ENCODE results near the gene MLX. TPM values are rescaled to one million over a fixed set of nuclear protein-coding genes. Genes with fewer than 3 reads are reported as not detected.

The MLX gene
- total and polyA plus RNA-seq, 2 donors (not counting 1 experiment from before 2014, with no cell fraction given): 62.4 to 66.6 TPM

DNA sequence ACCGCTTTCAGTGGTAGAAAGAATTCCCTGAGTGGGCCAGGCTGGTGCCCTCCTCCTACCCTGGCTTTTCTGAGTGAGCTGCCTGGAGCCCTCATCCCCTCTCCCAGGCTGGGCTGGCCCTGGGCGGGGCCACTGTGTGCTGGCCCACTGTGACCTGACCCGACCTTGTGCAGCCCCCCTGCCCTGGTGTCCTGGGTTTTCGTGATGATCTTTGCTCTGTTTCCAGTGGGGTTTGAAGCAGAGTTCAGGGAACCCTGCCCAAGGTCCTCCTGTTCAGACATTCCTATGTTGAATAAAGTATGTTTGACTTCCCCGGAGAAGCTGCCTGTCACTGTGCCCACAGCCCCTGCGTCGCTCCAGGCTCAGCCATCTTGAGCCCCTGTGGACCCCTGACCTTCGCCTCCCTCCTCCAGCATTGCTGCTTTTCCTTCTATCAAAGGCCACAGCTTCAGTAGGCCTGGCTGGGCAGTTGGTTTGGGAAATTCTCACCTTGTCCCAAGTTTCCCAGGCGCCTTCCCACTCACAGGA, 44.6 kb upstream of the MLX start:
- CTCF ChIA-PET: no interaction called here

DNA sequence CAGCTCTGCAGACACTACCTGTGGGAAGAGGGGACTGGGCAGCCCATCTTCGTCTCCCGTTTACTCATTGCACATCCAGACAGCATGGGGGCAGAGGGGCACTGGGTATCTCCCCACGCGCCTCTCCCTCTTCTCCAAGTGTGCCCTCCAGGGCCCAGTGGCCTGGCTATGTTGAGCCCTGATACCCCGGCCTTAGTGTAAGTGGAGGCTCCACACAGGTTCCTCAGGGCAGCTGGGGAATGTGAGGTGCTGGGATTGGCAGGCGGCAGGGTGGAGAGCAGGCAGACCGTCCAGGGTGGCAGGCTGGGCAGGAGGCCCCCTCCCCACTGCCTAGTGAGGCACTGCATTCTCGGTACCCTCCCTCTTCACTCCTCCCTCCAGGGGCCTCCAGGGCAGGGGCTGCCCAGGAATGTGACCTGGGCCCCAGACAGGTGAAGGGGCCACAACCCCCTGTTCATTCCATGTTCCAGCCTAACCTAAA, 44.1 kb upstream of the MLX start:
- Histone ChIP-seq H3K4me2 (replicated peaks; ENCODE audit: low read depth, low read length, poor library complexity, severe bottlenecking) (no peak overlapping the region), H2AFZ (ENCODE audit: insufficient read depth, low read depth, low read length, poor library complexity, severe bottlenecking) (no peak overlapping the region), H3K4me3 (ENCODE audit: control extremely low read depth in 1 of 5, extremely low read depth in 1 of 5, insufficient read depth in 1 of 5, low read depth in 2 of 5, low read length in 4 of 5) (no peak overlapping the region), H3K36me3 (replicated peaks in 1 of 2; ENCODE audit: control extremely low read depth in 1 of 2, control insufficient read depth in 1 of 2, extremely low read depth in 1 of 2, insufficient read depth in 2 of 2, low read length in 1 of 2) (peaks cover 0 to 35% of the 10 kb centered on the region in 2 experiments), H3K79me2 (ENCODE audit: control insufficient read depth, insufficient read depth, low read length) (no peaks in the 10 kb centered on the region), H3K9me3 (ENCODE audit: control extremely low read depth in 1 of 3, control insufficient read depth in 2 of 3, insufficient read depth in 1 of 3, low read length in 2 of 3) (no peaks in the 10 kb centered on the region), H4K20me1 (ENCODE audit: control insufficient read depth, insufficient read depth, low read length, poor library complexity, severe bottlenecking) (no peaks in the 10 kb centered on the region), H3K9ac (ENCODE audit: low read length) (no peak overlapping the region), H3K27me3 (replicated peaks in 1 of 4; ENCODE audit: control extremely low read depth in 1 of 4, control insufficient read depth in 3 of 4, insufficient read depth in 4 of 4, low read length in 3 of 4) (no peaks in the 10 kb centered on the region), H3K27ac (ENCODE audit: low read length in 2 of 2) (no peak overlapping the region), H3K4me1 (ENCODE audit: control insufficient read depth in 2 of 2, insufficient read depth in 2 of 2, low read length in 2 of 2) (peaks cover 3 to 8% of the 10 kb centered on the region in 2 donors)
- DNase-seq (peak; percentile 7), ATAC-seq (ENCODE audit: low read depth) (no peak)
- CTCF ChIA-PET: no interaction called here
- Mint-ChIP-seq H3K9me3 (ENCODE audit: insufficient read depth) (no peaks in the 10 kb centered on the region), H3K4me1 (peaks cover 5% of the 10 kb centered on the region), H3K4me3 (no peak overlapping the region), H3K27me3 (no peaks in the 10 kb centered on the region), H3K27ac (no peak overlapping the region)
- intact Hi-C loops (cut with micrococcal nuclease): no loop called here
- WGBS (ENCODE audit: insufficient coverage): 97% methylated on average over 8 of the region's 8 CpGs
- POLR2A ChIA-PET: no interaction called here
- no peak for TF ChIP-seq EZH2 (IDR thresholded peaks at IDR 0.05; ENCODE audit: borderline replicate concordance, insufficient read depth, low read depth, low read length, poor library complexity, severe bottlenecking)
- TF ChIP-seq, protein P1, sequence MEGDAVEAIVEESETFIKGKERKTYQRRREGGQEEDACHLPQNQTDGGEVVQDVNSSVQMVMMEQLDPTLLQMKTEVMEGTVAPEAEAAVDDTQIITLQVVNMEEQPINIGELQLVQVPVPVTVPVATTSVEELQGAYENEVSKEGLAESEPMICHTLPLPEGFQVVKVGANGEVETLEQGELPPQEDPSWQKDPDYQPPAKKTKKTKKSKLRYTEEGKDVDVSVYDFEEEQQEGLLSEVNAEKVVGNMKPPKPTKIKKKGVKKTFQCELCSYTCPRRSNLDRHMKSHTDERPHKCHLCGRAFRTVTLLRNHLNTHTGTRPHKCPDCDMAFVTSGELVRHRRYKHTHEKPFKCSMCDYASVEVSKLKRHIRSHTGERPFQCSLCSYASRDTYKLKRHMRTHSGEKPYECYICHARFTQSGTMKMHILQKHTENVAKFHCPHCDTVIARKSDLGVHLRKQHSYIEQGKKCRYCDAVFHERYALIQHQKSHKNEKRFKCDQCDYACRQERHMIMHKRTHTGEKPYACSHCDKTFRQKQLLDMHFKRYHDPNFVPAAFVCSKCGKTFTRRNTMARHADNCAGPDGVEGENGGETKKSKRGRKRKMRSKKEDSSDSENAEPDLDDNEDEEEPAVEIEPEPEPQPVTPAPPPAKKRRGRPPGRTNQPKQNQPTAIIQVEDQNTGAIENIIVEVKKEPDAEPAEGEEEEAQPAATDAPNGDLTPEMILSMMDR (IDR thresholded peaks at IDR 0.05): no peak

More for the DNA sequence above, 44.6 kb upstream of the MLX start:
- H2AFZ ChIP-seq (ENCODE audit: insufficient read depth, low read depth, low read length, poor library complexity, severe bottlenecking): no peak overlapping the region
- H3K9me3 Mint-ChIP-seq (ENCODE audit: insufficient read depth): no peaks in the 10 kb centered on the region
- H3K4me1 Mint-ChIP-seq: peaks cover 6% of the 10 kb centered on the region
- no peak overlapping the region for H3K4me3 Mint-ChIP-seq
- no peak overlapping the region for H3K4me3 ChIP-seq (ENCODE audit: control extremely low read depth in 1 of 5, extremely low read depth in 1 of 5, insufficient read depth in 1 of 5, low read depth in 2 of 5, low read length in 4 of 5)
- no peaks in the 10 kb centered on the region for H3K9me3 ChIP-seq (ENCODE audit: control extremely low read depth in 1 of 3, control insufficient read depth in 2 of 3, insufficient read depth in 1 of 3, low read length in 2 of 3)
- no peak overlapping the region for H3K27ac ChIP-seq (ENCODE audit: low read length in 2 of 2)
- intact Hi-C loops (cut with micrococcal nuclease): no loop called here
- DNase-seq: no peak
- 94% methylated on average over 9 of the region's 9 CpGs for WGBS (ENCODE audit: insufficient coverage)
- POLR2A ChIA-PET: no interaction called here
- H3K79me2 ChIP-seq (ENCODE audit: control insufficient read depth, insufficient read depth, low read length): no peaks in the 10 kb centered on the region
- H3K4me2 ChIP-seq (replicated peaks; ENCODE audit: low read depth, low read length, poor library complexity, severe bottlenecking): no peak overlapping the region
- H3K36me3 ChIP-seq (replicated peaks in 1 of 2; ENCODE audit: control extremely low read depth in 1 of 2, control insufficient read depth in 1 of 2, extremely low read depth in 1 of 2, insufficient read depth in 2 of 2, low read length in 1 of 2): peaks cover 0 to 37% of the 10 kb centered on the region in 2 experiments
- no peak overlapping the region for H3K9ac ChIP-seq (ENCODE audit: low read length)
- no peak overlapping the region for H3K27ac Mint-ChIP-seq
- peaks cover 2 to 7% of the 10 kb centered on the region in 2 donors for H3K4me1 ChIP-seq (ENCODE audit: control insufficient read depth in 2 of 2, insufficient read depth in 2 of 2, low read length in 2 of 2)
- TF ChIP-seq EZH2 (IDR thresholded peaks at IDR 0.05; ENCODE audit: borderline replicate concordance, insufficient read depth, low read depth, low read length, poor library complexity, severe bottlenecking): no peak
- TF ChIP-seq, protein P1 (IDR thresholded peaks at IDR 0.05): no peak
- ATAC-seq (ENCODE audit: low read depth): no peak
- H4K20me1 ChIP-seq (ENCODE audit: control insufficient read depth, insufficient read depth, low read length, poor library complexity, severe bottlenecking): no peaks in the 10 kb centered on the region
- H3K27me3 Mint-ChIP-seq: no peaks in the 10 kb centered on the region
- no peaks in the 10 kb centered on the region for H3K27me3 ChIP-seq (replicated peaks in 1 of 4; ENCODE audit: control extremely low read depth in 1 of 4, control insufficient read depth in 3 of 4, insufficient read depth in 4 of 4, low read length in 3 of 4)
